Activated T-cell treated with anti-CD3 and anti-CD28 coated beads, Interleukin-2, amount 50 U/mL, for 4 hours (primary cell): Measurements from ENCODE around the gene GTF2H4. TPM values are rescaled to one million over a fixed set of nuclear protein-coding genes. Genes with fewer than 3 reads are reported as not detected.
"Not testable (repeated sequence)": the region's sequence is repeated elsewhere in the genome, so short reads cannot be mapped to it uniquely, and the experiment has no call there.

Experiments used
- ATAC-seq, 2 donors: fragments of 200-7000 bp; cut with Tn5 transposase; one replicate each; pipeline ENCODE4 v1.10.0; 2021
- DNase-seq: peaks from one replicate; pipeline ENCODE4 v3.0.0-alpha.2; 2020
- H3K27me3 Mint-ChIP-seq: one replicate; pipeline ENCODE4 v1.8.0; 2021; ENCODE audit warnings: low read depth, mixed read lengths
- H3K36me3 Mint-ChIP-seq: one replicate; pipeline ENCODE4 v1.8.0; 2022; ENCODE audit warnings: mixed read lengths; ENCODE audit not compliant: insufficient read depth
- H3K4me1 Mint-ChIP-seq: one replicate; pipeline ENCODE4 v1.8.0; 2021; ENCODE audit warnings: low read depth, mixed read lengths
- H3K4me3 Mint-ChIP-seq: one replicate; pipeline ENCODE4 v1.8.0; 2021; ENCODE audit warnings: mild to moderate bottlenecking, moderate library complexity, mixed read lengths
- H3K9me3 Mint-ChIP-seq: one replicate; pipeline ENCODE4 v1.8.0; 2021; ENCODE audit warnings: mixed read lengths
- total RNA-seq, 3 donors: library from RNA; stranded (reverse); gene quantifications; one replicate each; pipeline ENCODE4 v1.2.1, GENCODE V29; 2021

Gene GTF2H4
- total RNA-seq, 3 donors from 2014 or later = 69.6 to 74.0 (median 73.8) TPM

GRCh38 chr6:30914854-30915590 lies 7.0 kb downstream of the GTF2H4 start:
- no peaks in the 10 kb centered on the region for H3K9me3 Mint-ChIP-seq
- DNase-seq (no peak), ATAC-seq (no peak)
- peaks cover 43% of the 10 kb centered on the region for H3K36me3 Mint-ChIP-seq
- peaks cover 27% of the 10 kb centered on the region for H3K4me1 Mint-ChIP-seq
- H3K4me3 Mint-ChIP-seq = peak overlapping the region; percentile 92
- no peaks in the 10 kb centered on the region for H3K27me3 Mint-ChIP-seq

GRCh38 chr6:30915591-30915946 lies 7.6 kb downstream of the GTF2H4 start:
- H3K27me3 Mint-ChIP-seq = no peaks in the 10 kb centered on the region
- H3K9me3 Mint-ChIP-seq = no peaks in the 10 kb centered on the region
- peaks cover 48% of the 10 kb centered on the region for H3K36me3 Mint-ChIP-seq
- no peak for ATAC-seq
- peak overlapping the region; percentile 92 for H3K4me3 Mint-ChIP-seq
- no peak for DNase-seq
- peaks cover 27% of the 10 kb centered on the region for H3K4me1 Mint-ChIP-seq

GRCh38 chr6:30917041-30917440 lies 9.0 kb downstream of the GTF2H4 start:
- Mint-ChIP-seq H3K36me3 (peaks cover 38% of the 10 kb centered on the region), H3K9me3 (no peaks in the 10 kb centered on the region), H3K27me3 (no peaks in the 10 kb centered on the region), H3K4me3 (no peak overlapping the region), H3K4me1 (peaks cover 25% of the 10 kb centered on the region)
- DNase-seq = no peak
- no peak for ATAC-seq

DNA sequence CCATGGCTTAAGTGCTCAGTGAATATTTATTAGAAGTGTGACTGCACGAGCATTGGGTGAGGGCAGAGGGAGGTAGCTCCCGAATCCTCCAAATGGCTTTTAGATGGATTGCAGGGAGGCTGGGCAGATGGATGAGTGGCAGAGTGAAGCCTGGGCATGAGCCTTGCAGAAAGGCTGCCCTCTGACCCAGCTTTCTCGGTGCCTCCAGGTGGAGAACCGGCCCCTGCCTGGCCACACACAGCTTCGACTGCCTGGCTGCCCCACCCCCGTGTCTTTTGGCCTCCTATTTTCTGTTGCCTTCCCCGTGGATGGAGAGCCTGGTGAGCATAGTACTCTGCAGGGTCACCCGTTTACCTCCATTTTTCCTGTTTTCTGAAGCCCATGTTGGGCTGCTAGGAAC lies 9.5 kb downstream of the GTF2H4 start:
- Mint-ChIP-seq H3K9me3 (no peaks in the 10 kb centered on the region), H3K27me3 (no peaks in the 10 kb centered on the region), H3K4me1 (peaks cover 23% of the 10 kb centered on the region), H3K36me3 (peaks cover 35% of the 10 kb centered on the region), H3K4me3 (no peak overlapping the region)
- no peak for DNase-seq
- ATAC-seq = no peak

DNA sequence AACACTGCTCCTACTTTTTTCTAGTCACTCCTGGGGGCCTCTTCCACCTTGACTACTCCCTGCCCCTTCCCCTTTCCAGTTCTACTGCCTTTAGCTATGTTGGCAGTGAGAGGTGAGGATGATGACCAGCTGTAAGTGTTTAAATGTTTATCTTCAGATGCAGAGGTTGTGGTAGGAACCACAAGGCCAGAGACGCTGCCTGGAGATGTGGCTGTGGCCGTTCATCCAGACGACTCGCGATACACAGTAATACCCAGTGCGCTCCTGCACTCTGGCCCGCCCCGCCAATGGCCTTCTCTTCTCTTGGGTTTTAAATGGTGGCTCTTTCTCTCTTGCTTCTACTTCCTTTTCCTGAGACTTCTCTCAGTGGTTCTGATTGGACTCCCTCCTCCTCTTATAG lies 10.7 kb downstream of the GTF2H4 start:
- H3K27me3 Mint-ChIP-seq = no peaks in the 10 kb centered on the region
- peaks cover 12% of the 10 kb centered on the region for H3K4me1 Mint-ChIP-seq
- H3K4me3 Mint-ChIP-seq = no peak overlapping the region
- no peaks in the 10 kb centered on the region for H3K9me3 Mint-ChIP-seq
- no peak for ATAC-seq
- no peak for DNase-seq
- peaks cover 43% of the 10 kb centered on the region for H3K36me3 Mint-ChIP-seq

- H3K4me3 Mint-ChIP-seq = no peak overlapping the region
- ATAC-seq (no peak), DNase-seq (no peak)
- H3K27me3 Mint-ChIP-seq = no peaks in the 10 kb centered on the region
- peaks cover 36% of the 10 kb centered on the region for H3K36me3 Mint-ChIP-seq
- no peaks in the 10 kb centered on the region for H3K9me3 Mint-ChIP-seq
- H3K4me1 Mint-ChIP-seq = no peaks in the 10 kb centered on the region
Observed at GRCh38 chr6:30922447-30922852, 14.4 kb downstream of the GTF2H4 start.

DNA sequence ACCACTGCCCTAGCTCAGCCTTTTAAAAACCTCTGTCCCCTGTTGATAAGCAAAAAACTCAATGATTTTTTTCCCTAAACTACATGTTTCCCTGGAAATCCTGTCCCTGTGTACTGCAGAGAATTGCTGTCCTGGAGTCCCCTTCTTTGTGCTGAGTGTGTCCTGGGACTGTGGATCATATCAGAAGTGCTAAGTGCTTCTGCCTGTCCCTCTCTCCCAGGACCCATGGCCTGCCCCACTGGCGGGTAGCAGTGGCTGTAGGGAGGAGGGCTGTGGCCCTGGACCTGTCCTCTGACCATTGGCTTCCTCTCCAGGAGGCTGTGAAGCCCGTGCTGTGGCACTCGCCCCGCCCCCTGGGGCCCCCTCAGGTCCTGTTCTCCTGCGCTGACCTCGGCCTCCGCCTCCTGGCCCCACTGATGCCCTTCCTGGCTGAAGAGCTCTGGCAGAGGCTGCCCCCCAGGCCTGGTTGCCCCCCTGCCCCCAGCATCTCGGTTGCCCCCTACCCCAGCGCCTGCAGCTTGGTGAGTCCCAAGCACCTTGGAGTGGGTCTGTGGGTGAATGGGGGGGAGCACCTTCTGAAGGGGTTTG lies 16.1 kb downstream of the GTF2H4 start:
- H3K36me3 Mint-ChIP-seq = peaks cover 39% of the 10 kb centered on the region
- not testable (repeated sequence) for H3K9me3 Mint-ChIP-seq, H3K4me1 Mint-ChIP-seq, H3K4me3 Mint-ChIP-seq, DNase-seq, H3K27me3 Mint-ChIP-seq, ATAC-seq

GRCh38 chr6:30926644-30927043 lies 18.6 kb downstream of the GTF2H4 start:
- H3K27me3 Mint-ChIP-seq = no peaks in the 10 kb centered on the region
- H3K9me3 Mint-ChIP-seq = peaks cover 9% of the 10 kb centered on the region
- DNase-seq (no peak), ATAC-seq (no peak)
- H3K4me3 Mint-ChIP-seq = no peak overlapping the region
- no peaks in the 10 kb centered on the region for H3K4me1 Mint-ChIP-seq
- H3K36me3 Mint-ChIP-seq = peaks cover 30% of the 10 kb centered on the region

DNA sequence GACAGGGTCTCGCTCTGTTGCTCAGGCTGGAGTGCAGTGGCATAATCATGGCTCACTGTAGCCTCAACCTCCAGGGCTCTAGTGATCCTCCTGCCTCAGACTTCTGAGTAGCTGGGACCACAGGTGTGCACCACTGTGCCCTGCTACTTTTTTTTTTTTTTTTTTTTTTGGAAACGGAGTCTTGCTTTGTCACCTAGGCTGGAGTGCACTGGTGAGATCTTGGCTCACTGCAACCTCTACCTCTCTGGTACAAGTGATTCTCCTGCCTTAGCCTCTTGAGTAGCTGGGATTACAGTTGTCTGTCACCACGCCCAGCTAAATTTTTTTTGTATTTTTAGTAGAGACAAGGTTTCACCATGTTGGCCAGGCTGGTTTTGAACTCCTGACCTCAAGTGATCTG lies 19.1 kb downstream of the GTF2H4 start:
- DNase-seq, H3K9me3 Mint-ChIP-seq, H3K4me1 Mint-ChIP-seq, H3K27me3 Mint-ChIP-seq, H3K4me3 Mint-ChIP-seq, ATAC-seq: not testable (repeated sequence)
- H3K36me3 Mint-ChIP-seq = peaks cover 30% of the 10 kb centered on the region

DNA sequence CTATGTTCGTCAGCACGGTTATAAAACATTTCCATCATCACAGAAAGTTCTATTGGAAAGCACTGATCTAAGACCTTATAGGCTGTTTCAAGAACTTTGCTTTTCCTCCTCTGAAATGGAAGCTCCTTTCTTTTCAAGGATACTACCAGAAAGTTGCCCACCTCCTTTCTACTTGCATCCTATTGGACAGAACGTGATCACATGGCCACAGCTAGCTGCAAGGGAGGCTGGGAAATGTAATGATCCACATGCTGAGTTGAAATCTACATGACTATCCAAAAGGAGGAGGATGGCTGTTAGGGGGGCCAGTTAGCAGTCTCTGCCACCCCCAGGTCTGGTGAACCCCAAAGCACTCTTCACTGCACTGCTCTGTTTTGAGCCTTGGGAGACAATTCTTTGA lies 20.7 kb downstream of the GTF2H4 start:
- DNase-seq = no peak
- Mint-ChIP-seq H3K4me3 (no peak overlapping the region), H3K9me3 (peaks cover 9% of the 10 kb centered on the region), H3K4me1 (no peaks in the 10 kb centered on the region), H3K27me3 (no peaks in the 10 kb centered on the region), H3K36me3 (peaks cover 18% of the 10 kb centered on the region)
- ATAC-seq = no peak

DNA sequence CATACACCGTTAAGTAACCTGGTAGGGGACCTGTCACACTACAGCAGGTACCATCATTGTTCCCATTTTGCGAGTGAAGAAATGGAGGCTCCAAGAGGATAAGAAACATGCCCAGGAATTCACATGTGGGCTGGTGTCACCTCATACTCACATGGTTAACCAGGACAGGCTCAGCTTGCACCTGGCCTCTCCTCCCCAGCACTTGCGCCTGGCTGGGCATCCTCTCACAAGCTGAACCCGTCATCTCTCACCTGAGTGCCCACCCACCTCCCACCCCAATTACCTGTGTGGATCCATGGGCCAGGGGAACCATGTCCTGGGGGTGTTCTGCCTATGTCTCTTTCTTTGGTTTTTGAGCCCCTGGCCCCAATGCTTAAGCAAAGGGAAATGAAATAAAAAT lies 22.5 kb downstream of the GTF2H4 start:
- H3K9me3 Mint-ChIP-seq = peaks cover 9% of the 10 kb centered on the region
- H3K4me3 Mint-ChIP-seq = no peak overlapping the region
- no peak for DNase-seq

DNA sequence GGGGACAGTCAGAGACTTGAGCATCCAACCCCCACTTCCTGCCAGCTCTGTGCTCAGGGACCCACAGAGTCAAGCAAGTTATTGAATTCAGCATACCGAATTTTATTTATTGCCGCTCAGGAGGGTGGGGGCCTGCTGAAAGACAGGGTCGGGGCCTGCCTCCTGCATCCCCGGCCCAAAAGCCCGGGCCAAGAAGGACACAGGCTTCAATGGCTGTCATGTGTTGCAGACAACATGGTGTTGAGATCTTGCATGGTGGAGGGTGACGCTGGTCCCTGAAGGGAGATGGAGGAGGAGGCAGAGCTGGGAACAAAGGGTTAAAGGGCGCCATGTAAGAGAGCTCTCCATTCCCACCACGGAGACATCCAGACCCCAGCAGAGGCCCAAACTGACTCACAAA lies 23.3 kb downstream of the GTF2H4 start:
- no peaks in the 10 kb centered on the region for H3K4me1 Mint-ChIP-seq
- DNase-seq (no peak), ATAC-seq (no peak)
- H3K27me3 Mint-ChIP-seq = peaks cover 2% of the 10 kb centered on the region
- no peak overlapping the region for H3K4me3 Mint-ChIP-seq
- peaks cover 16% of the 10 kb centered on the region for H3K36me3 Mint-ChIP-seq
- H3K9me3 Mint-ChIP-seq = peaks cover 9% of the 10 kb centered on the region

More for the DNA sequence above, 22.5 kb downstream of the GTF2H4 start:
- no peaks in the 10 kb centered on the region for H3K27me3 Mint-ChIP-seq
- H3K36me3 Mint-ChIP-seq = peaks cover 16% of the 10 kb centered on the region
- no peak for ATAC-seq
- H3K4me1 Mint-ChIP-seq = no peaks in the 10 kb centered on the region

GRCh38 chr6:30931969-30932645 lies 24.1 kb downstream of the GTF2H4 start, which contains the start of gene SFTA2:
TSS of gene SFTA2 (minus strand) at chr6:30932170. CDS start at chr6:30932096, 74 bp downstream.
- Mint-ChIP-seq H3K36me3 (peaks cover 12% of the 10 kb centered on the region), H3K4me1 (no peaks in the 10 kb centered on the region), H3K9me3 (peaks cover 9% of the 10 kb centered on the region), H3K27me3 (peaks cover 8% of the 10 kb centered on the region), H3K4me3 (no peak within 1 kb of the TSS)
- no peak for DNase-seq
- ATAC-seq = no peak

GRCh38 chr6:30932665-30933365 lies 24.8 kb downstream of the GTF2H4 start:
- peaks cover 11% of the 10 kb centered on the region for H3K27me3 Mint-ChIP-seq
- H3K4me3 Mint-ChIP-seq = no peak overlapping the region
- no peaks in the 10 kb centered on the region for H3K4me1 Mint-ChIP-seq
- peaks cover 9% of the 10 kb centered on the region for H3K9me3 Mint-ChIP-seq
- H3K36me3 Mint-ChIP-seq = peaks cover 8% of the 10 kb centered on the region
- no peak for DNase-seq
- peak in 1 of 2 donors; percentile 14 for ATAC-seq
